ENCODE results near the gene LHFPL2. TPM values are rescaled to one million over a fixed set of nuclear protein-coding genes. Genes with fewer than 3 reads are reported as not detected.

LHFPL2 gene
- total and polyA plus RNA-seq, 9 donors: 20.3 to 45.1 (median 27.9) TPM

- H3K4me3 ChIP-seq: no peak overlapping the region
- intact Hi-C loops (cut with DNase I): no loop called here
- WGBS, 3 donors: 94 to 100% (median 97%) methylated on average over 1 of the region's 1 CpG
These were observed 174.8 kb downstream of the LHFPL2 start for GRCh38 chr5:78473751-78474150.

GRCh38 chr5:78472469-78473106 is 176.0 kb downstream of the LHFPL2 start:
- intact Hi-C loops (cut with DNase I): no loop called here

More at GRCh38 chr5:78473751-78474150, 174.8 kb downstream of the LHFPL2 start:
- Histone ChIP-seq H3K27me3 (no peaks in the 10 kb centered on the region), H3K9me3 (no peaks in the 10 kb centered on the region), H3K4me1 (ENCODE audit: insufficient read depth) (no peaks in the 10 kb centered on the region), H3K27ac (no peak overlapping the region), H3K36me3 (no peaks in the 10 kb centered on the region)
- no peak for DNase-seq
- TF ChIP-seq EP300 (IDR thresholded peaks at IDR 0.05) (no peak), CTCF (IDR thresholded peaks at IDR 0.05) (no peak), POLR2A (IDR thresholded peaks at IDR 0.05) (no peak)

GRCh38 chr5:78471896-78472295 is 176.7 kb downstream of the LHFPL2 start:
- Histone ChIP-seq H3K4me3 (no peak overlapping the region), H3K27ac (no peak overlapping the region), H3K4me1 (ENCODE audit: insufficient read depth) (no peaks in the 10 kb centered on the region), H3K27me3 (no peaks in the 10 kb centered on the region), H3K9me3 (no peaks in the 10 kb centered on the region), H3K36me3 (no peaks in the 10 kb centered on the region)
- intact Hi-C loops (cut with DNase I): no loop called here
- TF ChIP-seq EP300 (IDR thresholded peaks at IDR 0.05) (no peak), POLR2A (IDR thresholded peaks at IDR 0.05) (no peak), CTCF (IDR thresholded peaks at IDR 0.05) (no peak)
- DNase-seq: no peak

More at GRCh38 chr5:78472469-78473106, 176.0 kb downstream of the LHFPL2 start:
- Histone ChIP-seq H3K4me1 (ENCODE audit: insufficient read depth) (no peaks in the 10 kb centered on the region), H3K36me3 (no peaks in the 10 kb centered on the region), H3K4me3 (no peak overlapping the region), H3K9me3 (no peaks in the 10 kb centered on the region), H3K27ac (no peak overlapping the region), H3K27me3 (no peaks in the 10 kb centered on the region)
- TF ChIP-seq EP300 (IDR thresholded peaks at IDR 0.05) (no peak), CTCF (IDR thresholded peaks at IDR 0.05) (no peak), POLR2A (IDR thresholded peaks at IDR 0.05) (no peak)
- no peak for DNase-seq

- intact Hi-C loops (cut with DNase I): loop anchor here in 2 of 4 donors (10.0 kb wide), 1 partner anchor 497 kb away; no protein-coding TSS in a partner anchor
- TF ChIP-seq CTCF (IDR thresholded peaks at IDR 0.05): peak; percentile 46 to 67 (median 57)
- no peak for TF ChIP-seq POLR2A (IDR thresholded peaks at IDR 0.05)
- no peak for TF ChIP-seq EP300 (IDR thresholded peaks at IDR 0.05)
These were observed 180.7 kb downstream of the LHFPL2 start for GRCh38 chr5:78467752-78468357.

More at GRCh38 chr5:78467752-78468357, 180.7 kb downstream of the LHFPL2 start:
- H3K4me1 ChIP-seq (ENCODE audit: insufficient read depth): no peaks in the 10 kb centered on the region
- H3K4me3 ChIP-seq: no peak overlapping the region
- no peak for DNase-seq
- no peaks in the 10 kb centered on the region for H3K36me3 ChIP-seq
- H3K27me3 ChIP-seq: no peaks in the 10 kb centered on the region
- no peak overlapping the region for H3K27ac ChIP-seq
- H3K9me3 ChIP-seq: no peaks in the 10 kb centered on the region
- 23 to 28% (median 24%) methylated on average over 3 of the region's 3 CpGs for WGBS, 3 donors
